Esophagus squamous epithelium (tissue), 5 donors: ENCODE results near the gene CCDC106. TPM values are rescaled to one million over a fixed set of nuclear protein-coding genes. Genes with fewer than 3 reads are reported as not detected.

Experiments
- DNase-seq: peaks from one replicate; lab custom pipeline; 2025; lab: John Stamatoyannopoulos, UW
- H3K27ac ChIP-seq, 4 donors: fragments of 200-600 bp; sonication (generic); one replicate each; pipeline ENCODE4 v1.5.1; 2016 to 2019; ENCODE audit warnings: mild to moderate bottlenecking in 1 of 4
- H3K27me3 ChIP-seq, 4 donors: fragments of 200-600 bp; sonication (generic); 1 replicate in 3 of 4; 2 replicates in 1 of 4; pipeline versions ENCODE4 v1.5.1 to v1.6.0; 2017 to 2021; ENCODE audit warnings: antibody characterized with exemption in 1 of 4
- H3K36me3 ChIP-seq, 3 donors: fragments of 200-600 bp; sonication (generic); one replicate each; pipeline ENCODE4 v1.5.1; 2016 to 2019
- H3K4me1 ChIP-seq, 3 donors: fragments of 200-600 bp; sonication (generic); one replicate each; pipeline ENCODE4 v1.5.1; 2017 to 2019
- H3K4me3 ChIP-seq, 4 donors: fragments of 200-600 bp; sonication (generic); 1 replicate in 3 of 4; 2 replicates in 1 of 4; pipeline ENCODE4 v1.5.1; 2016 to 2019; ENCODE audit warnings: mild to moderate bottlenecking in 2 of 4, moderate library complexity in 1 of 4
- H3K9me3 ChIP-seq, 3 donors: fragments of 200-600 bp; sonication (generic); one replicate each; pipeline ENCODE4 v1.5.1; 2016 to 2019
- POLR2A ChIP-seq, 4 donors: fragments of 450-650 bp; IDR thresholded peaks; one replicate each; pipeline ENCODE4 v1.6.1; 2017; ENCODE audit warnings: antibody characterized with exemption in 4 of 4, mild to moderate bottlenecking in 4 of 4, moderate library complexity in 3 of 4
- WGBS, 2 donors: methylation state at CpG; one replicate each; pipeline ENCODE4 v1.1.5; 2018; 5-methylcytosine and 5-hydroxymethylcytosine counted together
- intact Hi-C: fragments of 100-400 bp; cut with DNase I; formaldehyde crosslinking; loops from one replicate; pipeline ENCODE4 v1.15.0; 2022
- total RNA-seq, 4 donors: library from RNA; depleted of rRNA; stranded (reverse); fragments of >200 nt; gene quantifications; one replicate each; pipeline ENCODE4 v1.1.0, GENCODE V29; 2016
- TF ChIP-seq, protein P1 (sequence below), 6 experiments: fragments of 450-650 bp in 4 of 6; fragments of 200-600 bp in 2 of 6; sonication (generic) in 2 of 6; IDR thresholded peaks; one replicate each; pipeline ENCODE4 v1.5.1; 2016 to 2019; ENCODE audit warnings: antibody characterized with exemption in 6 of 6, mild to moderate bottlenecking in 4 of 6, moderate library complexity in 4 of 6
- donor health status: DM: yes; HTN: yes; CAD: no.

CCDC106 gene
- total RNA-seq, 4 donors from 2014 or later: 2.4 to 7.2 (median 4.6) TPM

DNA sequence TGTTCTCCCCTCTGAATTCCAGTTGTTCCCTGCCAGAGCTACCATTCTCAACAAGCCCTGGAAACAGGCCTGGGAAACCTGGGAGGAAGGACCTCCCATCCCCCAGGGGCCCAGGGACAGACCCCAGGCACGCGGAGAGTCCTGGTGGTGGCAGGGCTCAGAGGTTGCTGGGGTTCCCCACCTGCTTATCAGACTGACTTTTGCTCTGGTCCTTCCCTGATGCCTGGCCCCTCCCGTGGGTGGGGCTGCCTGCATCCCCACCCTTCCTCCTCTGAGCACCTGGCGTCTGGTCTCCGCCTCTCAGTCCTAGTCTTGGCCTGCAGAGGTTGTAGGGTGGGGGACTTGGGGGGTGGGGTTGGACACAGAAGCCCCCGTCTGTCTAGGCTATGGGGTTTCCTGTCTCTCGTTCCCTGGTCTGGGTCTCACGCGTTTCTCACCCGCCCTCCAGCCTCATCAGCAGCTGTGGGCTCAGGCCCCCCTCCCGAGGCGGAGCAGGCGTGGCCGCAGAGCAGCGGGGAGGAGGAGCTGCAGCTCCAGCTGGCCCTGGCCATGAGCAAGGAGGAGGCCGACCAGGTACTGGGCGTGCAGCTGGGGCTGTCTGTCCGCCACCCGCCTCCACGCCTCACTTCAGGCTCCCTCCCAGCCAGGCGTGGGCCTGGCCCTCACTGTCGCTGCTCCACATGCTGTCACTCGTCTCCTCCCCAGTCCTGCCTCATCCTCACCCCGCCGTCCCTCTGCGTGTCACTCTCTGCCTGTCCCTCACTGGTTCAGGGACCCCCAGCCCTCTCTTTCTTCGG is 40.6 kb downstream of the CCDC106 start:
- Histone ChIP-seq H3K36me3 (peaks cover 66 to 100% (median 66%) of the 10 kb centered on the region in 3 donors), H3K4me1 (peaks cover 0 to 28% (median 0%) of the 10 kb centered on the region in 3 donors), H3K4me3 (no peak overlapping the region), H3K9me3 (no peaks in the 10 kb centered on the region), H3K27ac (no peak overlapping the region), H3K27me3 (no peaks in the 10 kb centered on the region)
- intact Hi-C loops: no loop called here
- TF ChIP-seq, protein P1, sequence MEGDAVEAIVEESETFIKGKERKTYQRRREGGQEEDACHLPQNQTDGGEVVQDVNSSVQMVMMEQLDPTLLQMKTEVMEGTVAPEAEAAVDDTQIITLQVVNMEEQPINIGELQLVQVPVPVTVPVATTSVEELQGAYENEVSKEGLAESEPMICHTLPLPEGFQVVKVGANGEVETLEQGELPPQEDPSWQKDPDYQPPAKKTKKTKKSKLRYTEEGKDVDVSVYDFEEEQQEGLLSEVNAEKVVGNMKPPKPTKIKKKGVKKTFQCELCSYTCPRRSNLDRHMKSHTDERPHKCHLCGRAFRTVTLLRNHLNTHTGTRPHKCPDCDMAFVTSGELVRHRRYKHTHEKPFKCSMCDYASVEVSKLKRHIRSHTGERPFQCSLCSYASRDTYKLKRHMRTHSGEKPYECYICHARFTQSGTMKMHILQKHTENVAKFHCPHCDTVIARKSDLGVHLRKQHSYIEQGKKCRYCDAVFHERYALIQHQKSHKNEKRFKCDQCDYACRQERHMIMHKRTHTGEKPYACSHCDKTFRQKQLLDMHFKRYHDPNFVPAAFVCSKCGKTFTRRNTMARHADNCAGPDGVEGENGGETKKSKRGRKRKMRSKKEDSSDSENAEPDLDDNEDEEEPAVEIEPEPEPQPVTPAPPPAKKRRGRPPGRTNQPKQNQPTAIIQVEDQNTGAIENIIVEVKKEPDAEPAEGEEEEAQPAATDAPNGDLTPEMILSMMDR (IDR thresholded peaks at IDR 0.05): no peak
- no peak for TF ChIP-seq POLR2A (IDR thresholded peaks at IDR 0.05)
- DNase-seq: no peak
- 73% methylated on average over 5 to 19 of the region's 27 CpGs for WGBS, 2 donors

DNA sequence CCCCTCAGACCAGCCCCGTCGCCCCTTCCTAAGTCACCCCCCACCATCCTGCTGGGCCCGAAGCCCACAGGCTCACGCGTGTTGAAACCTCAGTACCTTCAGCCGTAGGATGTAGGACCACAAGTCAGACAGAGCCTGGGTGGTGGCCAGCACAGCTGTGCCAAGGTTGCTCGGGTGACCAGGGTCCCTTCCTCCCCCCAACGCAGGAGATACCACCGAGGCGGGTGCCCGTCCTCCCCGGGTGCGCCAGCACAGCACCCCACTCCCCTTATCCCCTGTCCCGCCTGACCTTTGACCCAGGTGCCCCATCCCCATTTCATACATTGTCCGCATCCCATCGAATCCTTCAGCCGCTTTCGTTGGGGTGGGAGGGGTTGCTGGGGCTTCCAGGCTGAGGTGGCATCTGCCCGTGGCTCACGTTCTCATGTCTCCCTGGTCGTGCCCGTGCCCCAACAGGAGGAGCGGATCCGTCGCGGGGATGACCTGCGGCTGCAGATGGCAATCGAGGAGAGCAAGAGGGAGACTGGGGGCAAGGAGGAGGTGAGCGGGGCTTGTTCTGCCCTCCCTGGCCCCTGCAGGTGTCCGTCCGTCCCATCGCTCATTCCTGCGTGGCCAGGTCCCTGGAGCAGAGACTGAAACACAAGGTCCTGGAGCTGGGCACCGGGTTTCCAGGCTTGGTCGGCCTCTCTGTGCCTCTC is 41.5 kb downstream of the CCDC106 start:
- no peak overlapping the region for H3K27ac ChIP-seq
- DNase-seq: no peak
- WGBS, 2 donors: 88 to 95% methylated on average over 13 to 16 of the region's 35 CpGs
- H3K27me3 ChIP-seq: no peaks in the 10 kb centered on the region
- H3K4me3 ChIP-seq: no peak overlapping the region
- no peaks in the 10 kb centered on the region for H3K9me3 ChIP-seq
- intact Hi-C loops: no loop called here
- peaks cover 0 to 22% (median 0%) of the 10 kb centered on the region in 3 donors for H3K4me1 ChIP-seq
- TF ChIP-seq, protein P1 (IDR thresholded peaks at IDR 0.05): no peak
- no peak for TF ChIP-seq POLR2A (IDR thresholded peaks at IDR 0.05)
- peaks cover 69 to 100% (median 74%) of the 10 kb centered on the region in 3 donors for H3K36me3 ChIP-seq

DNA sequence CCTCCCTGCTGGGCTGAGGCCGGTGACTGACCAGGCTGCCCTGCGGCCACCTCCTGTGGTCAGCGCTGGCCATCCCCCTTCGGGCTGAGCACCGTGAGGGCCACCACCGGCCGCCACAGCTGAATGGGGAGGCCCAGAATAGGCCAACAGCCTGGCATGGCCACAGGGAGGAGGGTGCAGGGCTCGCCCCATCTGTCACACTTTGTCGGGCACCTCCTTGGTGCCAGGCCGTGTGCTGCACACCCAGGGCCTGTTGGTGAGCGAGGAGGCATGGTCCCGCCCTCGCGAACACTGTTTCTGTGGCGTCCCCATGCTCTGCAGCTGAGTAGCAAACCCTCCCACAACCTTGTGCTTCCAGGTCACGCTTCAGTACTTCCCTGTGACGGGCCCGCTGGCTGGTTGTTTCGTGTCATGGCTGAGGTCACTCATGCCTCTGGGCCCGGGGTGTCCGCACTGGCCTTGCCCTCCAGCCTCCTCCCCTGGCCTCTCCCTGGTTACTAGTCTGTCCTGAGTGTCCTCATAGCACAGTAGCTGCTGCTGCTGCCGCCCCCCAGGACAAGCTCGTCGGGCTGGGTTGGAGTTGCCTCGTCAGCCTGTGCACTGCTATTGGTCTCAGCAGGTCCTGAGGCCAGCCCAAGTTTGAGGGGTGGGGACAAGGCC is 42.2 kb downstream of the CCDC106 start:
- no peak for DNase-seq
- H3K36me3 ChIP-seq: peaks cover 69 to 100% (median 78%) of the 10 kb centered on the region in 3 donors
- no peak overlapping the region for H3K4me3 ChIP-seq
- no peaks in the 10 kb centered on the region for H3K27me3 ChIP-seq
- H3K9me3 ChIP-seq: no peaks in the 10 kb centered on the region
- no peak overlapping the region for H3K27ac ChIP-seq
- TF ChIP-seq, protein P1 (IDR thresholded peaks at IDR 0.05): no peak
- TF ChIP-seq POLR2A (IDR thresholded peaks at IDR 0.05): no peak
- peaks cover 0 to 22% (median 0%) of the 10 kb centered on the region in 3 donors for H3K4me1 ChIP-seq
- WGBS, 2 donors: 85 to 100% methylated on average over 1 to 17 of the region's 25 CpGs
- intact Hi-C loops: no loop called here

DNA sequence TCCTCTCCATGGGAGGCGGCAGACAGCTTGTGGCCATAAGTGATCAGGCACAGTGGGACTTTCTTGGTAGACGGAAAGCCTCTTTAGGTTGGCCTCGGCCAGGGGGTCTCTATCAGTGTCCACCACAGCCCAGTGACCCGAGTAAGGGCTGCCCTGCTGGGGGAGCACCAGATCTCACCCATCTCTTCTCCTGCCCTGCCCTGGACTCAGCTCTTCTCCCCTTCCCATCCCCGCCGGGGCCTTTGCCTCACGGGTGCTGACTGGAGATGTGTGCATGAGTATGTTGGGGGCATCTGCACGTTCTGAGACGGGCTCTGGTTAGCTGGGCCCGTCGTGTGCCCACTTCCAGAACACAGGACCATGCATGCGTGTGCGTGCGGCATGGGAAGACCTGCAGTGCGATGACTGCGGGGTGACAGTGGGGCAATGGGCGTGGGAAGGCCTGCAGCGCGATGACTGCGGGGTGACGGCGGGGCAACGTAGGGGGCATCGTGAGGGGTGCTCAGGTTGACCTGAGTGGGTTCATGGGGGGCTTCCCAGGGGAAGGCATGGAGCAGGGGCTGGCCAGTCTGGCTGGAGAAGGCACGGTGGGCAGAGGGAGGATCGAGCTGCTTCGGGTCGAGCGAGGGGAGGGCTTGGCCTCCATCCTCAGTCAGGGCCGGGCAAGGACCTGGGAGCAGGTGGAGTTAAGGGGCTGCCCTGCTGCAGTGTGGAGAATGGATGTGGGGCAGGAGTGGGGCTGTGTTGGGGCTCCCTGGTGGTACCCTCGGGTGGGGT is 42.9 kb downstream of the CCDC106 start:
- peaks cover 0 to 22% (median 0%) of the 10 kb centered on the region in 3 donors for H3K4me1 ChIP-seq
- TF ChIP-seq, protein P1 (IDR thresholded peaks at IDR 0.05): no peak
- no peak for TF ChIP-seq POLR2A (IDR thresholded peaks at IDR 0.05)
- DNase-seq: no peak
- WGBS, 2 donors: 95% methylated on average over 15 to 18 of the region's 31 CpGs
- no peak overlapping the region for H3K4me3 ChIP-seq
- H3K27ac ChIP-seq: no peak overlapping the region
- intact Hi-C loops: no loop called here
- no peaks in the 10 kb centered on the region for H3K9me3 ChIP-seq
- peaks cover 75 to 100% (median 81%) of the 10 kb centered on the region in 3 donors for H3K36me3 ChIP-seq
- H3K27me3 ChIP-seq: no peaks in the 10 kb centered on the region
